IPS-11a (cell line): ENCODE results near the gene HSPG2.
"Not testable (repeated sequence)": the region's sequence is repeated elsewhere in the genome, so short reads cannot be mapped to it uniquely, and the experiment has no call there.

ENCODE experiments used
- H3K4me3 ChIP-seq: one replicate; pipeline ENCODE4 v1.5.1; 2013; ENCODE audit warnings: low read depth, low read length, control low read depth

The HSPG2 gene

GRCh38 chr1:21813542-21813941, 123.6 kb downstream of the HSPG2 start:
- H3K4me3 ChIP-seq, result no peak overlapping the region

GRCh38 chr1:21811875-21812305, 125.2 kb downstream of the HSPG2 start, which contains the start of gene LDLRAD2:
TSS of gene LDLRAD2 (plus strand) at chr1:21812265. CDS start at chr1:21812452, 187 bp downstream.
- H3K4me3 ChIP-seq, result no peak within 1 kb of the TSS

- H3K4me3 ChIP-seq, result no peak overlapping the region
These were observed 132.6 kb downstream of the HSPG2 start for GRCh38 chr1:21804536-21804935.

- no peak overlapping the region for H3K4me3 ChIP-seq
These were observed 136.0 kb downstream of the HSPG2 start for GRCh38 chr1:21801100-21801499.

DNA sequence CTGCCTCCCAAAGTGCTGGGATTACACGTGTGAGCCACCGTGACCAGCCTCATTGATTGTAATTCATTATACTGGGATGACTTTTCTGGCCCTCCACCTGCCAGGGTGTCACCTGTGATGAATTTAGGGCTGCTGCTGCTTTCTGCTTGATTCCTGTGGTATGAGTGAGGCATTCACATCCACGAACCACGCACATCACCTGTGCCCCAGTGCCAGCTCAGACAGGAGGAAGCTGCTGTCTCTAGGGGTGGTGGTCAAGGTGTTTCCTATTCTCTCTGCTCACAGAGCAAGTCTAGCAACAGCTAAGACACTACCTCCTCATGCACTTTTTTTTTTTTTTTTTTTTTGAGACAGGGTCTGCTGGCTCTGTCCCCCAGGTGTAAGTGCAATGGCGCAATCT, 137.4 kb downstream of the HSPG2 start:
- H3K4me3 ChIP-seq, result no peak overlapping the region

DNA sequence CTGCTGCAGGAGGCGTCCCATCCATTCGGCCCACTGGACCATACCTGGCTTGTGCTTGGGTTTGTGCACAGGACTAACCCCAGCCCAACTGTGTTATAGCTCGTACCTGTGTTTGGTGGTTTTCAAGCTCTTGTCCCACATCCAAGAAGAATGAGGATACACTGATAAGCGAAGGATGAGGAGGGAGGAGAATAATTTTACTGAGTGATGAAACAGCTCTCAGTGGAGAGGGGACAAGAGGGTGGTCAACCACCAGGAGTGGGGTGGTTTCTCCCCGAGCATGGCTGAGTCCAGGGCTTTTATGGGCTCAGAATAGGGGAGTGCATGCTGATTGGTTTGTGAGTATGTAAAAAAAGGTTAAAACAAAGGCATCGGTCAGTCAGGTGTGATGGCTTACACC, 142.0 kb downstream of the HSPG2 start:
- H3K4me3 ChIP-seq, result no peak overlapping the region

- H3K4me3 ChIP-seq, result no peak overlapping the region
These were observed 142.5 kb downstream of the HSPG2 start for GRCh38 chr1:21794656-21795055.

DNA sequence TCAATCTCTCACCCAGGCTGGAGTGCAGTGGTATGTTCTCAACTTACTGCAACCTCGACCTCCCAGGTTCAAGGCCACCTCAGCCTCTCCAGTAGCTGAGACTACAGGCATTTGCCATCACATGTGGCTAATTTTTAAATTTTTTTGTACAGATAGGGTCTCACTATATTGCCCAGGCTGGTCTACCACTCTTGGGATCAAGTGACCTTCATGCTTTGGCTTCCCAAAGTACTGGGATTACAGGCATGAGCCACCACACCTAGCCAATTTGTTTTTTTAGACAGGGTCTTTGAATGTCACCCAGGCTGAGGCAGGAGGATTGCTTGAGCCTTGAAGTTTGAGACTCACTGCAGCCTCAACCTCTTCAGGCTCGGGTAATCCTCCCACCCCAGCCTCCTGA, 144.0 kb downstream of the HSPG2 start:
- H3K4me3 ChIP-seq, result no peak overlapping the region

- no peak overlapping the region for H3K4me3 ChIP-seq
These were observed 150.5 kb downstream of the HSPG2 start for GRCh38 chr1:21786640-21787039.

DNA sequence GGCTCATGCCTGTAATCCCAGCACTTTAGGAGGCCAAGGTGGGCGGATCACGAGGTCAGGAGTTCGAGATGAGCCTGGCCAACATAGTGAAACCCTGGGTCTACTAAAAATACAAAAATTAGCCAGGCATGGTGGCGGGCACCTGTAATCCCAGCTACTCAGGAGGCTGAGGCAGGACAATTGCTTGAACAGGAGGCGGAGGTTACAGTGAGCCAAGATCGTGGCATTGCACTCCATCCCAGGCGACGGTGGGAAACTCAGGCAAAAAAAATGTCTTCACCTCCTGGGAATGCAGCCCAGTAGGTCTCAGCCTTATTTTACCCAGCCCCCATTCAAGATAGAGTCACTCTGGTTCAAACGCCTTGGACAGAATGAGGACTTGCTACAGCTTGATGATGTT, 151.3 kb downstream of the HSPG2 start:
- not testable (repeated sequence) for H3K4me3 ChIP-seq

DNA sequence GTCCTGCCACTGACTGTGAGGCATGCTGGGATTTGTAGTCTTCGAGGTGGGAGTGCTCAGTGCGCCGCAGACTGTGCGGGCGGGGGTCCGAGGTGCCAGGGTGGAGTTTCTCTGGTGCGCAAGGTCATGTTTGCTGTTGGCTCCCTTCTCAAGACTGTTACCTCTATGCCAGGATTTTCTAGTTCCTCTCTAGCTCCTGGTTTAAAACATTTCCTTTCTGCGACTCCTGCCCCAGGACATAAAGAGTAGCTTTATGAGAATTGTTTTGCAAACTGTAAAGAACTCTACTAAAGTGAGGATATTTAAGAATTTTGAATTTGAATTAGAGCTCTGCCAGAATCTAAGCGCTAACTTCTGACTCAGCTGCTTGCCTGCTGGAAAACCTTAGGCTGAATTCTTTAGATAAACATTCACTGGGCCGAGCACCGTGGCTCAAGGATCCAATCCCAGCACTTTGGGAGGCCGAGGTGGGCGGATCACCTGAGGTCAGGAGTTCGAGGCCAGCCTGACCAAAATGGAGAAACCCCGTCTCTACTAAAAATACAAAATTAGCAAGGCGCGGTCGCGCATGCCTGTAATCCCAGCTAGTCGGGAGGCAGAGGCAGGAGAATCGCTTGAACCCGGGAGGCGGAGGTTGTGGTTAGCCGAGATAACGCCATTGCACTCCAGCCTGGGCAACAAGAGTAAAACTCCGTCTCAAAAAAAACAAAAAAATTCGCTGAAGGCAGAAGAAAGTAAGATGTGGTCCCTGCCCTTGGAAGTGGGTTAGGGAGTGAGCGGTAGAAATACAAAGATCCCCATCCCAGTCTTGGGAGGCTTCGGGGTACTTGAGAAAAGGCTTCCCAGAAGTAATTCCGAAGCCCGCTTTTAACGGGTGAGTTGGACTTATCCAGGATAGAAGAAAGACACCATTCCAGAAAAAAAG, 153.2 kb downstream of the HSPG2 start:
- H3K4me3 ChIP-seq, result peak overlapping the region; percentile 96

- peak within 1 kb of the TSS; percentile 96 for H3K4me3 ChIP-seq
These were observed 154.0 kb downstream of the HSPG2 start, which contains the start of gene USP48 for GRCh38 chr1:21782868-21783678. TSS of gene USP48 (minus strand) at chr1:21783149. CDS start at chr1:21782957, 192 bp downstream.

DNA sequence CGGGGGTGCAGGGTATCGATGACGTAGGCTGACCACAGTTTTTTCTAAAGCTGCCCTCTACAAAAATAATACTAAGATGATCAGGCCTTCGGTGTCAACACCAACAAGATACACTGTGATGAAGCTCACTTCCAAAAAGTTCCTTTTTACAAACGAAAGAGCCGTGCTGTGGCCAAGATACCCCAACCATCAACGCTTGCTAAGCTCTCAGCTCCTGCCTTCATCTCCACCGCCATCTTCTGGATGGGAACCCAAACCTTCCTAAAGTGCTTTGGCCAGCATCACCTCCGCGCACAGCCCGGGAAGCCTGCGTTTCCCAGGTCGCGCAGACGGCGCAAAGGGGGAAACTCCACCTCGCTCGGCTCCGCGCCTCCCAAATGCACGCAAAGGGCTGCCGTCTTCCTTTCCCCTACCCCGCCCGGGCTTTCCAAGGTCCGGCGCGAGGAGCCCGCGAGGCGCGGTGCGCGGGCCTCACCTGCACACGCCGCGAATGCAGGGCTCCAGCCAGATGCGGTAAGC, 154.7 kb downstream of the HSPG2 start:
- H3K4me3 ChIP-seq, result peak overlapping the region; percentile 96

- H3K4me3 ChIP-seq, result peak overlapping the region; percentile 96
These were observed 155.2 kb downstream of the HSPG2 start for GRCh38 chr1:21781815-21782348.

DNA sequence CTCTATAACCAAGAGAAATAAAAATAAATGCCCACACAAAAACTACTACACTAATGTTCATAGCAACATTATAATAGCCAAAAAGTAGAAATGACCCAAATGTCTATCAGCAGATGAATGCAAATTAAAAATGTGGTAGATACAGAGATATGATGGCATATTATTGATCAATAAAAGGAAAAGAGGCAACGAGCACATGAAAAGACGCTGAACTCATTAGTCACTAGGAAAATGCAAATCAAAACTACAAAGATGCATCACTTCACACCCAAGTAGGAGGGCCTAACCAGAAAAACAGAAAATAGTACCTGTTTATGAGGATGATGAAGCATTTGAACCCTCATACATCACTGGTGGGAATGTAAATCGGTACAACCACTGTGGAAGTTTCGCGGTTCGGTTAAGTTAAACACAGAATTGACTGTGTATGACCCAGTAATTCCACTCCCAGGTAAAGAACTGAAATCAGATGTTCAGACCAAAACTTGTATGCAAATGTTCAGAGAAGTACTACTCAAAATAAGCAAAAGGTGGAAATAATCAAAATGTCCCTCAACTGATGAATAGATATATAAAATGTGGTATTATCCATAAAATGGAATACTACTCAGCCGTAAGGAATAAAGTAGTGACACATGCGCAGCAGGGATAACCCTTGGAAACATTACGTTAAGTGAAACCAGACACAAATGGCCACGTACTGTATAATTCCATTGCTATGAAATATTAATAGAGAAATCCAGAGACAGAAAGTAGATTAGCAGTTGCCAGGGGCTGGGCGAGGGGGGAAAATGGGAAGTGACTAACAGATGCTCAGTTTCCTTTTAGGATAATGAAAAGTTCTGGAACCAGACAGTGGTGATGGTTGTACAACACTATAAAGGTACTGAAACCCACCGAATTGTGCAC, 157.2 kb downstream of the HSPG2 start:
- H3K4me3 ChIP-seq, result no peak overlapping the region

- no peak overlapping the region for H3K4me3 ChIP-seq
These were observed 158.7 kb downstream of the HSPG2 start for GRCh38 chr1:21778405-21778727.

DNA sequence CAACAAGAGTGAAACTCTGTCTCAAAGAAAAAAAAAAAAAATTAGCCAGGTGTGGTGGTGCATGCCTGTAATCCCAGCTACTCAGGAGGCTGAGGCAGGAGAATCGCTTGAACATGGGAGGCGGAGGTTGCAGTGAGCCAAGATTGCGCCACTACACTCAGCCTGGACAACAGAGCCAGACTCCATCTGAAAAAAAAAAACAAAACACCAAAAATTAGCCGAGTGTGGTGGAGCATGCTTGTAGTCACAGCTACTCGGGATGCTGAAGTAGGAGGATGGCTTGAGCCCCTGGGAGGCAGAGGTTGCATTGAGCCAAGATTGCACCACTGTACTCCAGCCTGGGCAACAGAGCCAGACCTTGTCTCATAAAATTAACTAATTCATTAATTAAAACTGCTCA, 160.2 kb downstream of the HSPG2 start:
- not testable (repeated sequence) for H3K4me3 ChIP-seq

GRCh38 chr1:21775985-21776562, 161.0 kb downstream of the HSPG2 start:
- no peak overlapping the region for H3K4me3 ChIP-seq

- no peak overlapping the region for H3K4me3 ChIP-seq
These were observed 161.6 kb downstream of the HSPG2 start for GRCh38 chr1:21775550-21775914.
